BLaER1 treated with 17β-estradiol and CSF1 and Interleukin-3, amounts not matched to agents 10 nM and 100 nM (cell line): ENCODE data around the gene MICOS13.

ENCODE experiments used
- H3K27ac ChIP-seq, 11 experiments: shearing (Covaris generic); formaldehyde crosslinking; 2 replicates each; pipeline ENCODE4 v1.8.1; 2022
- H3K27me3 ChIP-seq, 11 experiments: shearing (Covaris generic); formaldehyde crosslinking; 2 replicates each; pipeline ENCODE4 v1.8.1; 2022
- H3K36me3 ChIP-seq, 11 experiments: shearing (Covaris generic); formaldehyde crosslinking; 2 replicates each; pipeline ENCODE4 v1.8.1; 2022
- H3K4me1 ChIP-seq, 10 experiments: shearing (Covaris generic); formaldehyde crosslinking; 2 replicates each; pipeline ENCODE4 v1.8.1; 2022
- H3K4me2 ChIP-seq, 11 experiments: shearing (Covaris generic); formaldehyde crosslinking; 2 replicates each; pipeline ENCODE4 v1.8.1; 2022
- H3K4me3 ChIP-seq, 10 experiments: shearing (Covaris generic); formaldehyde crosslinking; 2 replicates each; pipeline ENCODE4 v1.8.1; 2022
- H3K9ac ChIP-seq, 11 experiments: shearing (Covaris generic); formaldehyde crosslinking; 2 replicates each; pipeline ENCODE4 v1.8.1; 2022
- H3K9me3 ChIP-seq, 11 experiments: shearing (Covaris generic); formaldehyde crosslinking; replicated peaks in 1 of 11; 2 replicates each; pipeline ENCODE4 v1.8.1; 2022
- H4K20me1 ChIP-seq, 11 experiments: shearing (Covaris generic); formaldehyde crosslinking; 2 replicates each; pipeline ENCODE4 v1.8.1; 2022
- Cebpa-rat ChIP-seq, 11 experiments: shearing (Covaris generic); IDR thresholded peaks; 2 replicates each; pipeline ENCODE4 v1.8.1; 2022

Gene MICOS13

GRCh38 chr19:5678071-5678718 lies 2.1 kb downstream of the MICOS13 start:
- no peak overlapping the region for H3K27ac ChIP-seq

GRCh38 chr19:5677580-5677979 lies 2.7 kb downstream of the MICOS13 start:
- no peak for TF ChIP-seq Cebpa-rat (IDR thresholded peaks at IDR 0.05)
- Histone ChIP-seq H3K9me3 (no peaks in the 10 kb centered on the region), H3K4me3 (no peak overlapping the region), H3K36me3 (peaks cover 6 to 42% (median 15%) of the 10 kb centered on the region in 11 experiments; a peak in 18 of 22 replicates), H3K4me1 (peaks cover 15 to 23% (median 18%) of the 10 kb centered on the region in 10 experiments), H3K27ac (no peak overlapping the region), H4K20me1 (peaks cover 0 to 31% (median 4%) of the 10 kb centered on the region in 11 experiments; a peak in 8 of 22 replicates), H3K27me3 (no peaks in the 10 kb centered on the region), H3K9ac (no peak overlapping the region), H3K4me2 (no peak overlapping the region)

More at GRCh38 chr19:5678071-5678718, 2.1 kb downstream of the MICOS13 start:
- Histone ChIP-seq H3K4me1 (peaks cover 15 to 23% (median 18%) of the 10 kb centered on the region in 10 experiments), H3K9ac (no peak overlapping the region), H4K20me1 (peaks cover 0 to 31% (median 4%) of the 10 kb centered on the region in 11 experiments; a peak in 7 of 22 replicates), H3K4me3 (no peak overlapping the region), H3K9me3 (no peaks in the 10 kb centered on the region), H3K27me3 (no peaks in the 10 kb centered on the region), H3K4me2 (no peak overlapping the region), H3K36me3 (peaks cover 0 to 36% (median 9%) of the 10 kb centered on the region in 11 experiments; a peak in 13 of 22 replicates)
- TF ChIP-seq Cebpa-rat (IDR thresholded peaks at IDR 0.05): no peak

GRCh38 chr19:5677136-5677535 lies 3.2 kb downstream of the MICOS13 start:
- H3K27ac ChIP-seq: no peak overlapping the region
- TF ChIP-seq Cebpa-rat (IDR thresholded peaks at IDR 0.05): no peak
- H3K9me3 ChIP-seq: no peaks in the 10 kb centered on the region
- no peak overlapping the region for H3K4me2 ChIP-seq
- H3K36me3 ChIP-seq: peaks cover 10 to 47% (median 19%) of the 10 kb centered on the region in 11 experiments
- H4K20me1 ChIP-seq: peaks cover 0 to 34% (median 5%) of the 10 kb centered on the region in 11 experiments; a peak in 9 of 22 replicates
- no peak overlapping the region for H3K9ac ChIP-seq
- H3K4me1 ChIP-seq: peaks cover 15 to 23% (median 18%) of the 10 kb centered on the region in 10 experiments
- no peaks in the 10 kb centered on the region for H3K27me3 ChIP-seq
- H3K4me3 ChIP-seq: no peak overlapping the region

- peaks cover 15 to 20% (median 17%) of the 10 kb centered on the region in 10 experiments for H3K4me1 ChIP-seq
- H3K36me3 ChIP-seq: peaks cover 14 to 51% (median 23%) of the 10 kb centered on the region in 11 experiments
- H3K9me3 ChIP-seq: no peaks in the 10 kb centered on the region
- no peaks in the 10 kb centered on the region for H3K27me3 ChIP-seq
- TF ChIP-seq Cebpa-rat (IDR thresholded peaks at IDR 0.05): no peak
- no peak overlapping the region for H3K4me2 ChIP-seq
- no peak overlapping the region for H3K9ac ChIP-seq
- no peak overlapping the region for H3K27ac ChIP-seq
- H4K20me1 ChIP-seq: peaks cover 0 to 38% (median 9%) of the 10 kb centered on the region in 11 experiments; a peak in 9 of 22 replicates
- H3K4me3 ChIP-seq: no peak overlapping the region
Measured at GRCh38 chr19:5676772-5677105, 3.6 kb downstream of the MICOS13 start.

- TF ChIP-seq Cebpa-rat (IDR thresholded peaks at IDR 0.05): no peak
- H3K9me3 ChIP-seq: no peaks in the 10 kb centered on the region
Measured at GRCh38 chr19:5676105-5676771, 4.1 kb downstream of the MICOS13 start.

GRCh38 chr19:5674714-5675113 lies 5.6 kb downstream of the MICOS13 start:
- no peak overlapping the region for H3K9ac ChIP-seq
- no peaks in the 10 kb centered on the region for H3K27me3 ChIP-seq
- TF ChIP-seq Cebpa-rat (IDR thresholded peaks at IDR 0.05): no peak
- peaks cover under 1 to 58% (median 24%) of the 10 kb centered on the region in 11 experiments; a peak in 20 of 22 replicates for H4K20me1 ChIP-seq
- no peaks in the 10 kb centered on the region for H3K9me3 ChIP-seq
- no peak overlapping the region for H3K27ac ChIP-seq
- peaks cover 31 to 71% (median 43%) of the 10 kb centered on the region in 11 experiments for H3K36me3 ChIP-seq
- no peak overlapping the region for H3K4me3 ChIP-seq
- peaks cover 7 to 10% (median 9%) of the 10 kb centered on the region in 10 experiments for H3K4me1 ChIP-seq
- no peak overlapping the region for H3K4me2 ChIP-seq

More at GRCh38 chr19:5676105-5676771, 4.1 kb downstream of the MICOS13 start:
- Histone ChIP-seq H3K9ac (no peak overlapping the region), H3K27ac (no peak overlapping the region), H3K36me3 (peaks cover 18 to 56% (median 28%) of the 10 kb centered on the region in 11 experiments), H3K27me3 (no peaks in the 10 kb centered on the region), H3K4me2 (no peak overlapping the region), H3K4me3 (no peak overlapping the region), H3K4me1 (peaks cover 12 to 15% (median 13%) of the 10 kb centered on the region in 10 experiments), H4K20me1 (peaks cover 0 to 43% (median 14%) of the 10 kb centered on the region in 11 experiments; a peak in 10 of 22 replicates)

GRCh38 chr19:5673752-5674151 lies 6.6 kb downstream of the MICOS13 start:
- Histone ChIP-seq H3K27ac (no peak overlapping the region), H4K20me1 (peaks cover 8 to 67% (median 34%) of the 10 kb centered on the region in 11 experiments; a peak in 20 of 22 replicates), H3K4me3 (no peak overlapping the region), H3K9ac (no peak overlapping the region), H3K9me3 (no peaks in the 10 kb centered on the region), H3K27me3 (no peaks in the 10 kb centered on the region), H3K36me3 (peaks cover 40 to 81% (median 53%) of the 10 kb centered on the region in 11 experiments), H3K4me1 (no peaks in the 10 kb centered on the region), H3K4me2 (no peak overlapping the region)
- no peak for TF ChIP-seq Cebpa-rat (IDR thresholded peaks at IDR 0.05)

- Histone ChIP-seq H3K9me3 (no peaks in the 10 kb centered on the region), H3K27me3 (no peaks in the 10 kb centered on the region), H3K27ac (no peak overlapping the region), H4K20me1 (peaks cover 11 to 72% (median 41%) of the 10 kb centered on the region in 11 experiments; a peak in 21 of 22 replicates), H3K4me1 (no peaks in the 10 kb centered on the region), H3K4me2 (no peak overlapping the region), H3K9ac (no peak overlapping the region), H3K36me3 (peaks cover 43 to 83% (median 57%) of the 10 kb centered on the region in 11 experiments), H3K4me3 (no peak overlapping the region)
- TF ChIP-seq Cebpa-rat (IDR thresholded peaks at IDR 0.05): no peak
Measured at GRCh38 chr19:5672708-5673459, 7.4 kb downstream of the MICOS13 start.

GRCh38 chr19:5671600-5671999 lies 8.7 kb downstream of the MICOS13 start:
- H3K9me3 ChIP-seq: no peaks in the 10 kb centered on the region
- no peak overlapping the region for H3K9ac ChIP-seq
- no peaks in the 10 kb centered on the region for H3K27me3 ChIP-seq
- no peak for TF ChIP-seq Cebpa-rat (IDR thresholded peaks at IDR 0.05)
- no peak overlapping the region for H3K4me3 ChIP-seq
- H3K36me3 ChIP-seq: peaks cover 52 to 85% (median 65%) of the 10 kb centered on the region in 11 experiments
- no peak overlapping the region for H3K4me2 ChIP-seq
- no peak overlapping the region for H3K27ac ChIP-seq
- H3K4me1 ChIP-seq: no peaks in the 10 kb centered on the region
- peaks cover 24 to 74% (median 53%) of the 10 kb centered on the region in 11 experiments; a peak in 21 of 22 replicates for H4K20me1 ChIP-seq
